HCT116 (cell line): Measurements from ENCODE around the gene ACTR8. TPM values are rescaled to one million over a fixed set of nuclear protein-coding genes. Genes with fewer than 3 reads are reported as not detected.

Experiments
- ATAC-seq: fragments of 200-7000 bp; cut with Tn5 transposase; 2 replicates; pipeline ENCODE4 v1.9.1; 2020; ENCODE audit warnings: mild to moderate bottlenecking, moderate library complexity
- BruUV-seq: library from RNA; stranded (reverse); fragments of 400-500 nt; replicated peaks from 2 replicates; lab custom pipeline; 2021; lab: Mats Ljungman, UMichigan
- CTCF ChIA-PET: fragments of 300-600 bp; sonication (Branson Sonifier 250); formaldehyde crosslinking; loops from one replicate; lab custom pipeline; 2021; ENCODE audit warnings: antibody characterized with exemption; lab: Charles Lee
- POLR2A ChIA-PET: fragments of 300-600, 350-600 bp; sonication (Branson Sonifier 250); formaldehyde crosslinking; loops from one replicate; lab custom pipeline; 2021; ENCODE audit warnings: antibody characterized with exemption; lab: Charles Lee
- RAD21 ChIA-PET, 2 experiments: fragments of 300-600 bp; sonication (Branson Sonifier 250); formaldehyde crosslinking; loops; one replicate each; lab custom pipeline; 2023; ENCODE audit warnings: low total read pairs in 2 of 2; ENCODE audit not compliant: uncharacterized antibody in 2 of 2, unreplicated experiment in 2 of 2, low non-redundant PET in 1 of 2; lab: Charles Lee
- DNase-seq: peaks from one replicate; pipeline ENCODE4 v3.0.0-alpha.2; 2010; ENCODE audit warnings: low read depth, low spot score
- H2AFZ ChIP-seq: fragments of 200-600 bp; shearing (Covaris generic), sonication (generic); 2 replicates; pipeline ENCODE4 v1.6.1; 2017; ENCODE audit warnings: low read depth, mixed run types, mixed read lengths, antibody characterized with exemption, low read length; ENCODE audit not compliant: poor library complexity, severe bottlenecking
- H3K27ac ChIP-seq: 2 replicates; pipeline ENCODE4 v1.5.1; 2012; ENCODE audit warnings: low read depth, low read length
- H3K27me3 ChIP-seq: fragments of 200-600 bp; sonication (generic); 2 replicates; pipeline ENCODE4 v1.6.1; 2016; ENCODE audit warnings: mixed run types, low read length, mixed read lengths; ENCODE audit not compliant: insufficient read depth
- H3K36me3 ChIP-seq, 2 experiments: fragments of 200-500 bp in 1 of 2; fragments of 200-600 bp in 1 of 2; sonication (Bioruptor generic) in 1 of 2; sonication (generic) in 1 of 2; 2 replicates each; pipeline versions ENCODE4 v1.5.1 to v1.6.1; 2014 to 2016; ENCODE audit warnings: low read length in 2 of 2, inconsistent platforms in 1 of 2, mixed read lengths in 1 of 2, mixed run types in 1 of 2; ENCODE audit not compliant: insufficient read depth in 2 of 2, control insufficient read depth in 1 of 2
- H3K4me1 ChIP-seq, 2 experiments: fragments of 200-600 bp in 1 of 2; sonication (generic) in 1 of 2; 2 replicates each; pipeline versions ENCODE4 v1.5.1 to v1.6.1; 2012 to 2017; ENCODE audit warnings: low read length in 2 of 2, inconsistent platforms in 1 of 2, mild to moderate bottlenecking in 1 of 2, mixed read lengths in 1 of 2, mixed run types in 1 of 2, moderate library complexity in 1 of 2; ENCODE audit not compliant: insufficient read depth in 2 of 2, control insufficient read depth in 1 of 2
- H3K4me2 ChIP-seq: fragments of 200-600 bp; sonication (generic); 2 replicates; pipeline ENCODE4 v1.6.1; 2017; ENCODE audit warnings: mixed run types, low read length, mixed read lengths
- H3K4me3 ChIP-seq, 2 experiments: fragments of 200-600 bp in 1 of 2; sonication (generic) in 1 of 2; replicated peaks in 1 of 2; 2 replicates each; pipeline ENCODE4 v1.5.1; 2011 to 2016; ENCODE audit warnings: low read length in 2 of 2, control low read depth in 1 of 2, low read depth in 1 of 2, mild to moderate bottlenecking in 1 of 2, mixed read lengths in 1 of 2, mixed run types in 1 of 2
- H3K79me2 ChIP-seq: fragments of 200-600 bp; sonication (generic); 2 replicates; pipeline ENCODE4 v1.6.1; 2017; ENCODE audit warnings: mild to moderate bottlenecking, mixed run types, low read length, moderate library complexity, mixed read lengths; ENCODE audit not compliant: insufficient read depth
- H3K9ac ChIP-seq: fragments of 200-600 bp; sonication (generic); 2 replicates; pipeline ENCODE4 v1.6.1; 2016; ENCODE audit warnings: low read length, mixed read lengths
- H3K9me2 ChIP-seq: fragments of 200-600 bp; sonication (generic), shearing (Covaris generic); 2 replicates; pipeline ENCODE4 v1.6.1; 2017; ENCODE audit warnings: mixed run types, mild to moderate bottlenecking, moderate library complexity; ENCODE audit not compliant: insufficient read depth
- H3K9me3 ChIP-seq, 2 experiments: fragments of 200-500 bp in 1 of 2; fragments of 200-600 bp in 1 of 2; sonication (Bioruptor generic) in 1 of 2; sonication (generic) in 1 of 2; 2 replicates each; pipeline ENCODE4 v1.6.1; 2014 to 2017; ENCODE audit warnings: low read length in 2 of 2, mixed read lengths in 2 of 2, inconsistent platforms in 1 of 2, low read depth in 1 of 2, mild to moderate bottlenecking in 1 of 2, mixed run types in 1 of 2, moderate library complexity in 1 of 2; ENCODE audit not compliant: control insufficient read depth in 1 of 2, insufficient read depth in 1 of 2
- H4K20me1 ChIP-seq: fragments of 200-600 bp; sonication (generic), shearing (Covaris generic); 2 replicates; pipeline ENCODE4 v1.6.1; 2017; ENCODE audit warnings: mixed run types, mild to moderate bottlenecking, moderate library complexity; ENCODE audit not compliant: insufficient read depth
- ELF1 ChIP-seq: IDR thresholded peaks from 2 replicates; pipeline ENCODE4 v1.6.1; 2012; ENCODE audit warnings: low read depth, borderline replicate concordance
- EZH2 ChIP-seq: fragments of 200-600 bp; sonication (generic); IDR thresholded peaks from 2 replicates; pipeline ENCODE4 v1.6.1; 2017; ENCODE audit warnings: antibody characterized with exemption, mixed run types
- FOSL1 ChIP-seq: IDR thresholded peaks from 2 replicates; pipeline ENCODE4 v1.6.1; 2012; ENCODE audit warnings: low read depth
- RAD21 ChIP-seq: IDR thresholded peaks from 2 replicates; pipeline ENCODE4 v1.6.1; 2012; ENCODE audit warnings: low read depth, mild to moderate bottlenecking
- REST ChIP-seq: IDR thresholded peaks from 2 replicates; pipeline ENCODE4 v1.6.1; 2012; ENCODE audit warnings: low read depth
- ZFX ChIP-seq: fragments of 450-650 bp; IDR thresholded peaks from 2 replicates; pipeline ENCODE4 v1.6.1; 2017
- intact Hi-C: fragments of 100-400 bp; cut with micrococcal nuclease; formaldehyde crosslinking; loops from 2 replicates; pipeline ENCODE4 v1.10.0; 2022
- total RNA-seq: library from RNA; stranded (reverse); gene quantifications from one replicate; pipeline ENCODE4 v1.2.1, GENCODE V29; 2021; ENCODE audit not compliant: unreplicated experiment
- TF ChIP-seq, protein P1 (sequence below), 3 experiments: fragments of 200-600 bp in 1 of 3; sonication (generic) in 1 of 3; IDR thresholded peaks in 2 of 3; conservative IDR thresholded peaks in 1 of 3; 2 replicates each; pipeline ENCODE4 v1.5.1; 2012 to 2017; ENCODE audit warnings: low read depth in 2 of 3, low read length in 2 of 3, antibody characterized with exemption in 1 of 3, borderline replicate concordance in 1 of 3, control low read depth in 1 of 3, mild to moderate bottlenecking in 1 of 3, mixed read lengths in 1 of 3, mixed run types in 1 of 3, moderate library complexity in 1 of 3; ENCODE audit not compliant: insufficient read depth in 1 of 3

The ACTR8 gene
- total RNA-seq, 1 experiment from 2014 or later, result 25.5 TPM

GRCh38 chr3:53828581-53828980 is 53.4 kb downstream of the ACTR8 start:
- no TSS peak for BruUV-seq
- TF ChIP-seq ZFX (no peak), REST (no peak), FOSL1 (no peak), EZH2 (no peak), ELF1 (no peak), RAD21 (no peak)
- TF ChIP-seq, protein P1, sequence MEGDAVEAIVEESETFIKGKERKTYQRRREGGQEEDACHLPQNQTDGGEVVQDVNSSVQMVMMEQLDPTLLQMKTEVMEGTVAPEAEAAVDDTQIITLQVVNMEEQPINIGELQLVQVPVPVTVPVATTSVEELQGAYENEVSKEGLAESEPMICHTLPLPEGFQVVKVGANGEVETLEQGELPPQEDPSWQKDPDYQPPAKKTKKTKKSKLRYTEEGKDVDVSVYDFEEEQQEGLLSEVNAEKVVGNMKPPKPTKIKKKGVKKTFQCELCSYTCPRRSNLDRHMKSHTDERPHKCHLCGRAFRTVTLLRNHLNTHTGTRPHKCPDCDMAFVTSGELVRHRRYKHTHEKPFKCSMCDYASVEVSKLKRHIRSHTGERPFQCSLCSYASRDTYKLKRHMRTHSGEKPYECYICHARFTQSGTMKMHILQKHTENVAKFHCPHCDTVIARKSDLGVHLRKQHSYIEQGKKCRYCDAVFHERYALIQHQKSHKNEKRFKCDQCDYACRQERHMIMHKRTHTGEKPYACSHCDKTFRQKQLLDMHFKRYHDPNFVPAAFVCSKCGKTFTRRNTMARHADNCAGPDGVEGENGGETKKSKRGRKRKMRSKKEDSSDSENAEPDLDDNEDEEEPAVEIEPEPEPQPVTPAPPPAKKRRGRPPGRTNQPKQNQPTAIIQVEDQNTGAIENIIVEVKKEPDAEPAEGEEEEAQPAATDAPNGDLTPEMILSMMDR (IDR thresholded peaks at IDR 0.05 in 2 of 3, conservative IDR thresholded peaks at IDR 0.05 in 1 of 3; ENCODE audit: borderline replicate concordance in 1 of 3, insufficient read depth in 1 of 3, low read depth in 2 of 3, low read length in 2 of 3), result no peak
- Histone ChIP-seq H3K4me3 (no peak overlapping the region), H3K9ac (no peak overlapping the region), H3K27me3 (no peaks in the 10 kb centered on the region), H2AFZ (no peak overlapping the region), H4K20me1 (no peaks in the 10 kb centered on the region), H3K9me2 (no peaks in the 10 kb centered on the region), H3K79me2 (no peaks in the 10 kb centered on the region), H3K36me3 (peaks cover 0 to 2% of the 10 kb centered on the region in 2 experiments; a peak in 1 of 4 replicates), H3K4me1 (no peaks in the 10 kb centered on the region), H3K4me2 (no peak overlapping the region), H3K27ac (no peak overlapping the region), H3K9me3 (no peaks in the 10 kb centered on the region)
- intact Hi-C loops, result no loop called here
- ChIA-PET POLR2A (interaction anchor here (1.0 kb wide), 1 partner anchor 17 kb away, joined by 4 read pairs; no protein-coding TSS in a partner anchor), RAD21 (no interaction called here), CTCF (no interaction called here)
- no peak for ATAC-seq
- DNase-seq, result no peak
